Heart left ventricle (tissue), 13 donors: ENCODE results near the gene LITAFD.

Experiments
- POLR2A ChIP-seq, 2 donors: fragments of 450-650 bp; IDR thresholded peaks; one replicate each; pipeline ENCODE4 v1.6.1; 2017; ENCODE audit warnings: antibody characterized with exemption in 2 of 2, mild to moderate bottlenecking in 2 of 2, moderate library complexity in 2 of 2
- TF ChIP-seq, protein P1 (sequence below), 12 donors: fragments of 200-600 bp; sonication (generic) in 4 of 12; IDR thresholded peaks; one replicate each; pipeline versions ENCODE4 v1.5.0 to v1.8.0; 2018 to 2022; ENCODE audit warnings: antibody characterized with exemption in 12 of 12, mild to moderate bottlenecking in 5 of 12
- donor health status: ischemic (EF 13 %, LVEDD 7.1; RV severe dilation, severe dysfunction).
- donor health status: DM: no; HTN: yes; CAD: no.
- donor health status: DM: no; HTN: no; CAD: no.
- donor health status: ischemic (EF 25% LVEDD 6.9; RV normal size, moderate dysfunction).
- donor health status: ischemic (EF 25% LVEDD 5.7; RV mildly dilated, moderate dysfunction).
- donor health status: ischemic (EF 35%, LVEDD 5.7; RV mildly dilated, moderate dysfunction).
- donor health status: nonischemic (EF 11% LVEDD 7.7; RV severe dilation, severe dysfunction).
- donor health status: DM: yes; HTN: yes; CAD: no.
- donor health status: PGD.
- donor health status: ischemic (EF 29% LVEDD 5.4; RV normal size, mild dysfunction).
- donor health status: nonischemic (EF 23%, LVEDD 6.1; RV moderate dilation, normal function).

DNA sequence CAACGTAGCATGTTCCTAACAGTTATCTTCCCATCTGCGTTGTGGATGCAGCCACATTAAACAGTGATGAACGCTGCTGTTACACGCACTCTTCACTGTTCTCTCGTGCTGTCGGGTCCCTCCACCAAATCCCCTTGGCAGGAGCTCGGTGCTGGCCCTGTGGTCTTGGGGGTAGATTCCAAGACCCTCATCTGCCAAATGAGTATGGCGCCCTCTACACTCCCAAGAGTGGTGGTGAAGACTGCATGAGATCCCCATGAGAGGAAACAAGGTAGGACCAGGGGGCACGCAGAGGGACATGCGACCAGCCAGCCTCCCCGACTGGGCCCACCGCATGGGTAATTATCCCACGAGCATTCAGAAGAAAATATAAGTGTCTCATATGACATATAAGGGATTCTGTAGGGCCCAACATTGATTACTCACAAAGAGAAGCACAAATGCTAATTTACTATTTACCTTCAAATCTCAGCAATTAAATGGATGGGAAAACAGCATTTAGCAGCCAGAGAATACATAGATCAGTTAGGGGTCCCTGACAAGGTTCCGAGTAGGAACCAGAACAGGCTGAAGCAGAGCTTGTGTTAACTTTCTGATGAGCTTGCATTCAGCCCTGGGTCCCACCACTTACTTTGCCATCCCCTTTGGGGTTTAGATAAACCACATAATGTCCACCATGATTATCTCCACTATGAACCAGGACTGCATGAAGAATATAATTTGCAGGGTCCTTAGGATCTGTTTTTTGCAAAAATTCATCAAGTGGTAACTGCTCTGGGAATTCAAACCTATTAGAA lies 23.8 kb downstream of the LITAFD start:
- TF ChIP-seq, protein P1, sequence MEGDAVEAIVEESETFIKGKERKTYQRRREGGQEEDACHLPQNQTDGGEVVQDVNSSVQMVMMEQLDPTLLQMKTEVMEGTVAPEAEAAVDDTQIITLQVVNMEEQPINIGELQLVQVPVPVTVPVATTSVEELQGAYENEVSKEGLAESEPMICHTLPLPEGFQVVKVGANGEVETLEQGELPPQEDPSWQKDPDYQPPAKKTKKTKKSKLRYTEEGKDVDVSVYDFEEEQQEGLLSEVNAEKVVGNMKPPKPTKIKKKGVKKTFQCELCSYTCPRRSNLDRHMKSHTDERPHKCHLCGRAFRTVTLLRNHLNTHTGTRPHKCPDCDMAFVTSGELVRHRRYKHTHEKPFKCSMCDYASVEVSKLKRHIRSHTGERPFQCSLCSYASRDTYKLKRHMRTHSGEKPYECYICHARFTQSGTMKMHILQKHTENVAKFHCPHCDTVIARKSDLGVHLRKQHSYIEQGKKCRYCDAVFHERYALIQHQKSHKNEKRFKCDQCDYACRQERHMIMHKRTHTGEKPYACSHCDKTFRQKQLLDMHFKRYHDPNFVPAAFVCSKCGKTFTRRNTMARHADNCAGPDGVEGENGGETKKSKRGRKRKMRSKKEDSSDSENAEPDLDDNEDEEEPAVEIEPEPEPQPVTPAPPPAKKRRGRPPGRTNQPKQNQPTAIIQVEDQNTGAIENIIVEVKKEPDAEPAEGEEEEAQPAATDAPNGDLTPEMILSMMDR (IDR thresholded peaks at IDR 0.05) = no peak
- TF ChIP-seq POLR2A (IDR thresholded peaks at IDR 0.05) = no peak
